CD14-positive monocyte (primary cell): ENCODE data around the gene C1QTNF1. TPM values are rescaled to one million over a fixed set of nuclear protein-coding genes. Genes with fewer than 3 reads are reported as not detected.

Source experiments
- DNase-seq, 3 donors: peaks; one replicate each; pipeline ENCODE4 v3.0.0-alpha.2; 2011 to 2022
- H2AFZ ChIP-seq: 2 replicates; pipeline ENCODE4 v1.6.0; 2012; ENCODE audit warnings: mild to moderate bottlenecking, low read depth, low read length, inconsistent platforms; ENCODE audit not compliant: insufficient read depth, poor library complexity, severe bottlenecking
- H3K27ac ChIP-seq, 2 donors: 1 replicate in 1 of 2; 2 replicates in 1 of 2; pipeline ENCODE4 v1.5.1; 2012 to 2013; ENCODE audit warnings: low read length in 2 of 2, control low read depth in 1 of 2, inconsistent platforms in 1 of 2, low read depth in 1 of 2, mild to moderate bottlenecking in 1 of 2
- H3K27me3 ChIP-seq, 2 donors: one replicate each; pipeline versions ENCODE4 v1.6.0 to v1.6.1; 2011 to 2013; ENCODE audit warnings: low read length in 2 of 2; ENCODE audit not compliant: control insufficient read depth in 2 of 2, insufficient read depth in 2 of 2
- H3K36me3 ChIP-seq, 2 donors: replicated peaks in 1 of 2; 1 replicate in 1 of 2; 2 replicates in 1 of 2; pipeline versions ENCODE4 v1.5.1 to v1.6.1; 2012 to 2013; ENCODE audit warnings: low read length in 2 of 2, control low read depth in 1 of 2, inconsistent platforms in 1 of 2, mild to moderate bottlenecking in 1 of 2; ENCODE audit not compliant: insufficient read depth in 2 of 2, control insufficient read depth in 1 of 2
- H3K4me1 ChIP-seq, 2 donors: 1 replicate in 1 of 2; 2 replicates in 1 of 2; pipeline versions ENCODE4 v1.5.1 to v1.6.1; 2012 to 2013; ENCODE audit warnings: low read length in 2 of 2, control low read depth in 1 of 2, inconsistent platforms in 1 of 2, mild to moderate bottlenecking in 1 of 2, moderate library complexity in 1 of 2; ENCODE audit not compliant: insufficient read depth in 2 of 2, control insufficient read depth in 1 of 2
- H3K4me2 ChIP-seq: replicated peaks from 2 replicates; pipeline ENCODE3; 2012; ENCODE audit warnings: low read length, moderate library complexity, mild to moderate bottlenecking; ENCODE audit not compliant: poor library complexity, severe bottlenecking; ENCODE audit errors: extremely low read depth
- H3K4me3 ChIP-seq, 3 experiments: fragments of 200-600 bp in 1 of 3; sonication (generic) in 1 of 3; replicated peaks in 1 of 3; 1 replicate in 2 of 3; 2 replicates in 1 of 3; pipeline ENCODE4 v1.5.1; 2011 to 2013; ENCODE audit warnings: low read length in 3 of 3, mild to moderate bottlenecking in 3 of 3, control low read depth in 2 of 3, low read depth in 2 of 3, inconsistent platforms in 1 of 3, moderate library complexity in 1 of 3
- H3K79me2 ChIP-seq: 2 replicates; pipeline ENCODE4 v1.6.0; 2012; ENCODE audit warnings: mild to moderate bottlenecking, control low read depth, inconsistent platforms, low read length, moderate library complexity; ENCODE audit not compliant: insufficient read depth
- H3K9ac ChIP-seq: 2 replicates; pipeline ENCODE4 v1.6.0; 2017; ENCODE audit warnings: low read length, mild to moderate bottlenecking; ENCODE audit not compliant: insufficient read depth, poor library complexity, severe bottlenecking
- H3K9me3 ChIP-seq, 2 donors: replicated peaks in 1 of 2; 1 replicate in 1 of 2; 2 replicates in 1 of 2; pipeline versions ENCODE4 v1.5.1 to v1.6.1; 2012 to 2013; ENCODE audit warnings: low read length in 2 of 2, control low read depth in 1 of 2; ENCODE audit not compliant: control insufficient read depth in 1 of 2, insufficient read depth in 1 of 2
- H4K20me1 ChIP-seq: 2 replicates; pipeline ENCODE4 v1.6.0; 2012; ENCODE audit warnings: mild to moderate bottlenecking, low read length, control low read depth, moderate library complexity; ENCODE audit not compliant: insufficient read depth
- H3K27ac Mint-ChIP-seq, 7 donors: one replicate each; pipeline ENCODE4 v1.8.0; 2020; ENCODE audit warnings: mild to moderate bottlenecking in 7 of 7, mixed read lengths in 7 of 7, moderate library complexity in 6 of 7, inconsistent platforms in 2 of 7
- H3K27me3 Mint-ChIP-seq, 3 donors: one replicate each; pipeline ENCODE4 v1.8.0; 2021 to 2022; ENCODE audit warnings: low read depth in 3 of 3, mild to moderate bottlenecking in 3 of 3, mixed read lengths in 3 of 3, moderate library complexity in 3 of 3, inconsistent platforms in 1 of 3
- H3K36me3 Mint-ChIP-seq, 2 donors: one replicate each; pipeline ENCODE4 v1.8.0; 2020; ENCODE audit warnings: mixed read lengths in 2 of 2, inconsistent platforms in 1 of 2, mild to moderate bottlenecking in 1 of 2
- H3K4me1 Mint-ChIP-seq: one replicate; pipeline ENCODE4 v1.8.0; 2020; ENCODE audit warnings: mild to moderate bottlenecking, mixed read lengths
- H3K4me3 Mint-ChIP-seq, 2 donors: one replicate each; pipeline ENCODE4 v1.8.0; 2020; ENCODE audit warnings: mild to moderate bottlenecking in 2 of 2, mixed read lengths in 2 of 2, moderate library complexity in 1 of 2
- H3K9me3 Mint-ChIP-seq, 7 donors: one replicate each; pipeline ENCODE4 v1.8.0; 2020 to 2022; ENCODE audit warnings: mixed read lengths in 7 of 7, mild to moderate bottlenecking in 6 of 7, moderate library complexity in 6 of 7, inconsistent platforms in 2 of 7
- CTCF ChIP-seq: fragments of 200-600 bp; IDR thresholded peaks from one replicate; pipeline ENCODE4 v1.8.0; 2022; ENCODE audit warnings: antibody characterized with exemption, mild to moderate bottlenecking
- WGBS: methylation state at CpG from one replicate; pipeline ENCODE4 v1.1.5; 2013; ENCODE audit warnings: missing lambda C conversion rate; ENCODE audit not compliant: insufficient coverage; 5-methylcytosine and 5-hydroxymethylcytosine counted together
- intact Hi-C, 2 donors: fragments of 100-400 bp; cut with micrococcal nuclease; formaldehyde crosslinking; loops; one replicate each; pipeline versions ENCODE4 v1.15.0 to v1.15.1; 2023
- polyA plus RNA-seq, 3 donors: library from polyadenylated mRNA; depleted of rRNA in 1 of 3; unstranded in 2 of 3; stranded (reverse) in 1 of 3; fragments of 300-500 nt in 2 of 3; fragments of >200 nt in 1 of 3; fragmentation: Illumina TruSeq in 2 of 3; gene quantifications; 1 replicate in 2 of 3; 2 replicates in 1 of 3; pipeline ENCODE4 v1.2.3, GENCODE V29; 2012 to 2021

The C1QTNF1 gene
- polyA plus RNA-seq, 3 donors, result not detected

GRCh38 chr17:79089720-79090442, 65.9 kb downstream of the C1QTNF1 start:
- H3K4me2 ChIP-seq, result no peak overlapping the region
- Mint-ChIP-seq H3K4me1 (no peaks in the 10 kb centered on the region), H3K4me3 (no peak overlapping the region), H3K27me3 (peaks cover 7 to 22% (median 11%) of the 10 kb centered on the region in 3 donors), H3K9me3 (no peaks in the 10 kb centered on the region), H3K36me3 (peaks cover 14 to 32% of the 10 kb centered on the region in 2 donors), H3K27ac (no peak overlapping the region)
- H3K9me3 ChIP-seq, result no peaks in the 10 kb centered on the region
- WGBS, result 92% methylated on average over 27 of the region's 31 CpGs
- DNase-seq, result no peak
- TF ChIP-seq CTCF, result no peak
- H3K9ac ChIP-seq, result no peak overlapping the region
- no peaks in the 10 kb centered on the region for H3K27me3 ChIP-seq
- no peaks in the 10 kb centered on the region for H3K79me2 ChIP-seq
- no peaks in the 10 kb centered on the region for H3K4me1 ChIP-seq
- H3K27ac ChIP-seq, result no peak overlapping the region
- H4K20me1 ChIP-seq, result peaks cover 16% of the 10 kb centered on the region
- H2AFZ ChIP-seq, result no peak overlapping the region
- intact Hi-C loops, result no loop called here
- peaks cover 15 to 27% of the 10 kb centered on the region in 2 donors for H3K36me3 ChIP-seq
- H3K4me3 ChIP-seq, result no peak overlapping the region

GRCh38 chr17:79090443-79091225, 66.7 kb downstream of the C1QTNF1 start:
- Histone ChIP-seq H3K36me3 (peaks cover 7 to 19% of the 10 kb centered on the region in 2 donors), H3K4me1 (no peaks in the 10 kb centered on the region), H3K9ac (no peak overlapping the region), H3K4me2 (no peak overlapping the region), H4K20me1 (peaks cover 16% of the 10 kb centered on the region), H3K79me2 (no peaks in the 10 kb centered on the region), H3K9me3 (no peaks in the 10 kb centered on the region), H2AFZ (no peak overlapping the region), H3K4me3 (no peak overlapping the region), H3K27me3 (peaks cover 0 to 5% of the 10 kb centered on the region in 2 donors), H3K27ac (no peak overlapping the region)
- DNase-seq, result no peak
- peak; percentile 2 for TF ChIP-seq CTCF
- Mint-ChIP-seq H3K4me1 (no peaks in the 10 kb centered on the region), H3K36me3 (peaks cover 10 to 25% of the 10 kb centered on the region in 2 donors), H3K27ac (no peak overlapping the region), H3K4me3 (no peak overlapping the region), H3K27me3 (peaks cover 8 to 28% (median 11%) of the 10 kb centered on the region in 3 donors), H3K9me3 (no peaks in the 10 kb centered on the region)
- WGBS, result 65% methylated on average over 26 of the region's 32 CpGs
- intact Hi-C loops, result no loop called here
